DMS53 (cell line): ENCODE data around the gene PACRG.

ENCODE experiments used
- DNase-seq: peaks from one replicate; lab custom pipeline; 2025; lab: John Stamatoyannopoulos, UW

Gene PACRG

DNA sequence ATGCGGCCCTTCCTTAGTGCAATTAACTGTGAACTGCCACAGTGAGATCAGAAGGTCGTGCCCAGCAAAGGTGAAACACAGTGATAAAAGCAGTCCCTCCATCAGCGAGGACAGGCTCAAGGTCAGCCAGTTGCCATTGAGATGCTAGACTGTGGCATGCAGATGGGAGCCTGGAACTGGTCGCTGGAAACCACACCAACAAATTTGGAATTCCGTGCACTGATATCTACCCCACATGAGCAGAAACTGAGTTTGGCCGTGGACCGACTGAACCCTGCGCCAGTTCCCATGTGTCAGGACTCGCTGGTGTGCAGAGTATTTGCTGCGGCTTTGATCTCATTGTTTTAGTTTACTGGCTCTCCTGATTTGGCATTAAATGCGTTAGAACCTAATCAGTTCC lies 561.1 kb downstream of the PACRG start:
- DNase-seq, result no peak

DNA sequence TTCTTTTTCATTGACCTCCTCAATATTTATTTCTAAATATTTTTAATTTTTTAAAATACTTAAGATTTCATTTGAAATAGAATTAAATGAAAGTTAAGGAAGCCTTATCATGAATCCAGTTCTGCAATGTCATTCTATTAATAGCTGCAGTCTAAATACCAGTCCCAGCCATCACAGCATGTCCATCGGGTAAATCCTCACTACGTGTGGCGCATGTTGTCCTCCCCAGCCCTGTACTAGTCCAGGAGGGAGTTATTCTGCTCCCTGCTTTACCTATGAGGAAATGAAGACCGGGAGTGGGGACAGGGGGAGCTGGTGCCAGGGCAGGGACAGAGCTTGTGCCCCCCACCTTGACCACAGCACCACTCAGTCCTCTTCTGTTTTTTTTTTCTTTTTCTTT lies 561.7 kb downstream of the PACRG start:
- DNase-seq, result no peak

DNA sequence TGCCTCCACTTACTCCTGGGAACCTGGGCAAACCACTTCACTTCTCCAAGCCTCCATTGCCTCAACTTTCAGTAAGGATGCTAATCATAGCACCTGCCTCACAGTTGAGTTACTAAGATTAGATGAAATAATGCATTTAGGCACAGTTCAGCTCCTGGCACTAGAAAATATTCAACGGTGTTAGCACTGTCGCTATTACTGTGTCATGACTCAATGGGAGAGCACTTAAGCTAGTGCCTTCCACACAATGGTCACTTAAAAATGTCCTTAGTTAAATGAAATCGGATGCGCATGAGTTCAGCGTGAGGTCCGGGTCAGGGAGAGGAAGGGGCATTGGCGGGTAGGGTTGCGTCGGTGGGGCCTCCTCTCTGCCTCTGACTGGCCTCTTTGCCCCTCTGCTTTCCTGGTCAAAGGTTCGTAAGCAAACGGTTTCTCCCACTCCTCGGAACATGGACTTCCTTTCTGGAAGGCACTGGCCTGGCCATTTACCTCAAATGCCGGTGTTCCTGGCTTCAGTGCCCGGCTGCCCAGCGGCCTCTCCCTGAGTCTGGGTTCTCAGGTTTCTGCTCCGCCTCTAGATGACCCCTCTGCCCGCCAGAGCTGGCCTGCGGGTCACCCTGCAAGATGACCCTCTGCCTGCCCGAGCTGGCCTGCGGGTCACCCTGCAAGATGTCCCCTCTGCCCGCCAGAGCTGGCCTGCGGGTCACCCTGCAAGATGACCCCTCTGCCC lies 562.9 kb downstream of the PACRG start:
- no peak for DNase-seq

DNA sequence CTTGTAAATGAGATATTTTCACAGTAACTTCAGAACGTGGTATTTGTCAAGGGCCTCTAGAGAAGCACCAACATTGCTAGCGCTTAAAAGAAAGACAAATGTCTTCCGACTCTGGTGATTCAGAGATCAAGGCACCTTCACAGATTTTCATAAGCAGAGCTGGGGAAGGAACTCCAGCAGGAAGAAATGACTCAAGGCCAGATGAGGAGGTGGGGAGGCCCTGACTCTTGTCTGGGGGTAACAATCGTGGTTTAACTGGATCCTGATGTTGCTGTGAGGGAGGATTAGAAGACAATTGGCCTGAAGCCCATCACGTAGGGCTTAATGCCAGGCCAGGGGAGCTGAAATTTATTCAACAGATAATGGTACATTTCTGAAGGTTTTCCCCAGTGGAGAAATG lies 563.8 kb downstream of the PACRG start:
- no peak for DNase-seq

DNA sequence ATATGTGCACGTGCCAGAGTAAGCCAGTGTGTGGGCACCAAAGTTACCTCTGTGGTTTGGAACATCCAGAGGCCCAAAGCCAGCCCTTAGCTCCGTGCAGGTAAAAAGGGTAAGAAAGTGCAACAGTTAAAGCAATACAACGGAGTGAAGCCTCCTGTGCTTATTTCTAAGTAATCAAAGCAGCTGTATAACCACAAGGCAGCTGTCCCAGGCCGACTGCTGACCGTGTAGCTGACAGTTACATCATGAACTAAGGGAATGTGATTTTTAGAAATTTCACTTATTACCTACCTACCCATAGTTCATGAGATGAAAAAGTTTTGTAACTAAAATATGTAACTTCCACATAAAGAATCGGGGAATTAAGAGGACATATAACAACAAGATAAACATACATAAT lies 565.5 kb downstream of the PACRG start:
- no peak for DNase-seq

DNA sequence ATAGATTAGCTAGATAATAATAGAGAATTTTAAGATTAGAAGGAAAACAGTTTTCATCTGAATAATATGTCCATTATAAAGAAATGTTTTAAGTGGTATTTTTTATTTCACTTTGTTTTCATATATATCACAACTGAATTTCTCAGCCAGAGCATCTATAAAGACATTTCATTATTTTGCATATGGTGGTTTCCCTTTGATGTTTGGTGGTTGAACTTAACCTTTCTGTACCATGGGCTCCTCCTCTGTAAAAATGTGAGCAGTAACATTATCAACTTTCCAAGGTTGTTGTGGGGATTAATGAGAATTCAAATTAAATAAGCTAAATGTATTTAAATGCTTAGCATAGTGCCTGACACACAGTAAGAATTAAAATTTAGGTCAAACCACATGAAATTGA lies 567.0 kb downstream of the PACRG start:
- DNase-seq, result no peak

DNA sequence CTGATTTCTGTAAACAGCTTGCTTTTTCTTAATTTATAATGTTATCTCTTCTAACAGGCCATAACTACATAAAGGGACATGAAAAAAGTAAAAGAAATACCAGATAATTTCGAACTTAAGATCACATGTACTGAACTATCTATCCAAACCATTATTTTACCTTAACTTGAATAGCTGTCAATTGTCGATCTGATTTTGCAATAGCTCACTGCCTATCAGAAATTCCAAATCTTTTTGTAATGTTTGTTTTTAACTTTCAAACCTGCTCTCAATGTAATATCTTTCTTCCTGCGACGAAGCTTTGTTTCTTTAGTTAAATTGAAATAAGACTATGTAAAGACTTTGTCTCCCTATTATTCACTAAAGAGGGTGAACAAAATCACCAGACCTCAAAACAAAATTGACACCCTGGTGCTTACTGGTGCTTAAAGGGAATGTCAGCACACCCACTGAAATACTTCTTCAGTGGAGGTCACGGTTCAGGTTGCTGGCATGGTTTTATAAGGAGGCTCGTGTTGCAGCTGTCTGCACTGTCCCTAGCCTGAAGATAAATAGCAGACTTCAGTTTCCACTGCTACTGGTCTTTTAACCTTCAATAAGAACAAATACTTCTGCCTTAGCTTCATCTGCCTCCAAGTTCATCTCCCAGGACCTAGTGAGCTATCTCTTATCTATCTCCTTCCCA lies 569.2 kb downstream of the PACRG start:
- DNase-seq, result no peak

DNA sequence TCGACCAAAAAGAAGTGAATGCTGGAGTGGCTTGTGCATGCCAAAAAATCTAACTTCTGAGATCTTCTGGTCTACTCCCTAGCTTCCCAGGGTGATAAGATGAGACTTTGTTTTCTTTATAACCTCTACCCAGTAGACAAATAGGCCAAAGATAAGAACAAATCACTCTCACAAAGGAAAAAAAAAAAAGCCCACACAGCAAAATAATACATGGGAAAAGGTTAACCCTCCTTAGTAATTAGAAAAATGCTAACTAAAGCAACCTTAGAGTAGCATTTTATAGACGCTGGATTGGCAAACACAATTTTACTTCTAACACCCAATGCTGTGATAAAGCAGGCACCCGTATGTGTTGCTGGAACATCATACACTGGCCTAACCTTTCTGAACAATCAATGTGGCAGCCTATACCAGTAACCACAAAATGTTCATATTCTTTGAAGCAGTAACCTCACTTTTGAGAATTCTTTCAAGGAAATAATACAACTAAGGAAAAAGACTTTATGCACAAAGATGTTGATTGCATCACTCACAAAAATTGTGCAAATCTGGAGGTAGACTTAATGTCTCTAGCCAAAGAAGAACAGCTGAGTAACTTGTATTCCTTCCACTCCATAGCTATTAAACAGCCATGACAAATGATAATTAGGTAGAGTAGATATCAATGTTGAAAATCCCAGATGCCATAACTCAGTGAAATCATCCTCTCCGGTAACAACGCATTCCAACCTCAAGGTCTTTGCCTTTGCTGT lies 570.5 kb downstream of the PACRG start:
- no peak for DNase-seq

DNA sequence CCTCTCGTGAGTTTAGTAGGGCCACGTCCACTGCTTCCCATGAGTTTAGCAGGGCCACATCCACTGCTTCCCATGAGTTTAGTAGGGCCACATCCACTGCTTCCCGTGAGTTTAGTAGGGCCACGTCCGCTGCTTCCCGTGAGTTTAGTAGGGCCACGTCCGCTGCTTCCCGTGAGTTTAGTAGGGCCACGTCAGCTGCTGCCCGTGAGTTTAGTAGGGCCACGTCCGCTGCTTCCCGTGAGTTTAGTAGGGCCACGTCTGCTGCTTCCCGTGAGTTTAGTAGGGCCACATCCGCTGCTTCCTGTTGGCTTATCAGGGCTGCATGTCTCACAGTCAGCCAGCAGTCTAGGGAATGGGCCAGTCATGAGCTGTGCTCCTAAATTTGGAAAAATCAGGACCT lies 573.1 kb downstream of the PACRG start:
- DNase-seq, result no peak

DNA sequence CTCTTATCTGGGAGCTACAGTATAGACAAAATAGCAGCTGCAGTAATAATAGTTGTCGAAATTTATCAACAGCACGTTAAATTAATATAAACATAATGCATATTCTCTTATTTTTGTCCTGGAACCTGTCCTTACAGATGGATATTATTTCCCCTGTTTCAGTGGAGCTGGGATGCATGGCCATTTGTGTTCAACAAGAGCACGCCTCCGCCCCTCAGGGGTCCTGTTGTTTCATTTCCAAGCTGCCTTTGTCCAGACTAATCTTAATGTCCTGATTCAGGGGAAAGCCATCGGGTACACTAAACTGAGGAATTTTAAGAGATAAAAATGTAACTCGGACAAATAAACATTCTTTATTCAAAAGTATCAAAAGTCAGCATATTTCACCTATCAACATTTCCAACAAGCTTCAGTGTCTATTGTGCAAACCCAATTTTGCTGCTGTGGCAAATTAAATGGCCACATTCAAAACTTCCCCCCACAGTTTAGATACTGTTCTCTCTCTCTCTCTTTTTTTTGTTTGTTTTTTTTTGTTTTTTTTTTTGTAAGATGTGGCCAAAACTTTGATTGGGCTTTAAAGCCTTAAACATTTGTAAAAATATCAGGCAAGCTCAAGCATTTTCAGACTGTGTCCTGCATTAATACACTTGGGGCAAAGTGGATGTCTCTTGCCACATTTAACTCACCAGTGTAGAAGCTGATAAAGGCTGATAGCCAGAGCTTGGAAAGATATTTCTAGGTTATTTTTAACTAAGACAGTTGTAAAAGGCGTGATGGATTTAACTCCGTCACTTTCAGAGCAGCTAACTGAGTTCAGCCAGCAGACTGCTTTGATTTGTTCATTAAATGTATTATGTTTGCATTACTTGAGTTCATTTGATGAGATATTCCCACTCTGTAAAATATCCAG lies 574.2 kb downstream of the PACRG start:
- no peak for DNase-seq

DNA sequence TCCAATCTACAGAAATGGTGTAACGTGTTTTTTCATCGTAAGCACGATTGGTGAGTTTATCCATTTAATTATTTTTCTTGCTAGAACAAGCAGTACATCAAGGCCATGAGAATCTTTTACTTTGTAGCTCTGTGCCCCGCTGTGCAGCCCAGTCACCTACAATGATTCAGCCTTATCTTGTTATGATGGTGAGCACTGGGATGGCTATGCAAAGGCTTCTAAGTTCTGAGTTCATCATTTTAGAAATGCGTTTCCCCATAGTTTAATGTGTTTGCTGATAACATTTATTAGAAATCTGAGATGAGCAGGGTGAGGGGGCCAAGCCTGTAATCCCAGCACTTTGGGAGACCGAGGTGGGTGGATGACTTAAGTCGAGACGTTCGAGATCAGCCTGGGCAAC lies 575.0 kb downstream of the PACRG start:
- DNase-seq, result no peak

DNA sequence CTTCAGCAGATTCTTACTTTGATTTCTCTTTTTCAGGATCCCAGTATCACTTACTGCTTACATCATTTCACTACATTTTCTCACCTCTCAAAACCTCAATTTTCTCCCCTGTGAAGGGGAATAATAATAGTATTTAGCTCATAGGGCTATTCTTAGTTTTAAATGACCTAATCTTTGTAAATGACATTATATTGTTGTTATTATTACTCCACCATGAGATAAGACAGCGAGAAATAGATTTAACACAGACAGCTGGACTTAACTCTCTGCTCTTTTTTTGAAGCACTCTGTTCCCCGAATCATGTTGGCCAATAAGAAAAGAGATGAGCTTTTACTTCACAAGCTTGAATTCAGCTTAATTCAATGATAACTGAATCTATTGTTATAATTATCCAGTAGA lies 578.2 kb downstream of the PACRG start:
- no peak for DNase-seq

DNA sequence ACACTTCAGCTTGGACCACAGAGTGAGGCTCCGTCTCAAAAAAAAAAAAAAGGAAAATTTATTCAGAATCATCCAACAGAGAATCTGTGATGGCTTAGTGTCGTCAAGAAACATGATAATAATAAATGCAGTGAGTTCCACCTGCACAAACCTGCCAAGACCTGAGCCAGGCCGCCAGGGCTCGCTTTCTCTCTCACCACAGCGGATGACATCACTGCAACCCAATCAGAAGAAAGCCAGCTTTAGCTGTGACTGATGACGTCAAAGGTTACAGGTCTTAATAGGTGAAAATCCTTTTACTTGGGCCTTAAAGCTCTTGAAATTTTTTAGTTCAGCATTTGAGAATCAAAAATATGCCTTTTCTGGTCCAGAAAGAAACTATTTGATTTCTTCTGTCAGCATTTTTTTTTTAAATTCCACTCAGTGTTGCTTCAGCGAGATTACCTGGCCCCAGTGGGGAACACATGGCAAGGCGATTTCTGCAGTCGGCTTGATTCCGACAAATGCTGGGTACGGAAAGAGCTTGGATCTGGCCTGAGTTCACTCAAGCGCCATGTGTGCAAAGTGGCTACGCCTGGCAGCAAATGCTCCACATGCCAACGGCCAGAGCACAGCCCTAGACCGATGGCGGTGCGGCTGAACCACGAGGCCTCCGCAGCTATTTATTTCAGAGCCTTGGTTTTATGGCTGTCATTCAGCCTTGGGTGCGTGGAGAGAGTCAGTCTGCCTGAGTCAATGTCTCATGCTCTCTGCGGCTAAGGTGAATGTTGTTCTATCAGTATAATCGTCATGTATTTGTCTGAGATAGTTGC lies 581.1 kb downstream of the PACRG start:
- DNase-seq, result no peak

DNA sequence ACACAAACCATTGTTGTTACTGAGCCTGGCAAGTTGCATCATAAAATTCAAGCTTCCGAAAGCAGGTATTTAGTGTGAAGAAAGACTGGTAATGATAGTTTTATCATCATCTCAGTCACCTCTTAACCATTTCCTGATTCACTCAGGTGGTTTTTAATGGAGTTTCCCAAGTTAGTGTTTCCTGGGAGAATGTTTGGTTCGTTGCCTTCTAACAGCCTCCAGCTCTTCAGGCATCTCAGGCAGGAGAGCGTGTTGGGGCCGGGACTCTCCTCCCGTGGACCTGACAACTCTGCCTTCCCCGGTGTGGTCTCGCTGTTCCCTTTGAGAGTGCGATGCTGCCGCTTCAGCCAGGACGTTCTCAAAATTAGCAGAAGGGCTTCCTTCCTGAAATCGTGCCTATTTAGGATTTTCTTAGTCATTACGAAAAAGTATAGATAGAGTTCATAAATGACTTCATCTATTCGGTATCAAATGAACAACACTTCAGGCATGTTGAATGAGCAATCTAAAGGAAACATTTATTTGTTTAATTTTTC lies 581.8 kb downstream of the PACRG start:
- no peak for DNase-seq

DNA sequence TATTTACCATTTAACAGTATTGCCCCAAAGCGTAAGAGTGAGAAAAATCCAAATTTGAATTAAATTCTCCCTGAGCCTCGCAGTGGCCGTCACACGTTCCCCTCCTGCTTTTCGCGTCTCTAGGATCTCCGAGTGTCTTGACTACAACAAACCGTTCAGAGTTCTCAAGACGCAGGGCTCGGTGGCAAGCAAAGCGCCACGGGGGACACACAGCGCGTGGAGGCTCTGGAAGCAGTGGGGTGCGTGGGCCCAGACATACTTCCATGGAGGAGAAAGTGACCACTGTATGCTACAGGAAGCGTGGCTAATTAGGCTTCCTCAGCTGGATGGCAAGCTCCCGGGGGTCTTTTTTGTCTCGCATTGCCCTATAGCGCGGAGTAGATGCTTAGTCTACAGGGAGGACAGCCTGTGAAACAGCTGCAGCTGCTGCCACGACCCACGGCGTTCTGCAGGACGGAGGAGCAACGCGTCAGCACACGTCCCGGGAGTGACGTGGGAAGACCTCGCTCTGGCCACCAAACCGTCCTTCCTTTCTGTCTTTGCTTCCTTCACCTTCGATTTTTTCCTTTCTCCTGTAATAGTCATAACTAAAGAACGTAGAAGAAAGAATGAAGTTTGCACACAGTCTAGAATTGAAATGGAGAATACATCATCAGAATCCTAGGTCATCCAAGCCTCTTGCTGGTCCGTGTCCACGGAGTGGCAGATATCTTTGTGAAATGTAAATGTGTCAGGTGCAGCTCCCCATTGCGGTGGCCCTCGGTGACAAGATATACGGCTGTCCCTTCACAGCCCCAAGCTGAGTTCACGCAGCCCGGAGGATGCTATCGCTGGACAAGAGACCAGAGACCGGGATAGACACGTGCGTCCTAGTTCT lies 582.6 kb downstream of the PACRG start:
- no peak for DNase-seq

DNA sequence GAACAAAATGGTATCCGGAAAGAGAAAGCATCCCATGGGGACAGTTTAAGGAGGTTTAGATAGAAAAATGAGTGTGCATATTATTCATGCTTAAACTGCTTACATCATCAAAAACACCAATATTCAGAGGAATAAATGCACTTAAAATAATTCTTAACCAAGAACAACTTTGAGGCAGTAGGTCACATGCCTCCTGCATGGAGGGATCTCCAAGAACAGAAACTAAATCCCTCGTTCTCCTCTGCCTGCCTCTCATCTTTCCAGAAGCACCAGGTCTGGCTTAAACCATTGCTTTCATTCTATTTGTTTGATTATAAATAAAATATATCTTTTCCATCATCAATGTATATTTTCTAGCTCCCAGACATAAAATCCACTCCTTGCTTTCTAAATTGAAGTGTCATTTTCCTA lies 583.2 kb downstream of the PACRG start:
- no peak for DNase-seq

DNA sequence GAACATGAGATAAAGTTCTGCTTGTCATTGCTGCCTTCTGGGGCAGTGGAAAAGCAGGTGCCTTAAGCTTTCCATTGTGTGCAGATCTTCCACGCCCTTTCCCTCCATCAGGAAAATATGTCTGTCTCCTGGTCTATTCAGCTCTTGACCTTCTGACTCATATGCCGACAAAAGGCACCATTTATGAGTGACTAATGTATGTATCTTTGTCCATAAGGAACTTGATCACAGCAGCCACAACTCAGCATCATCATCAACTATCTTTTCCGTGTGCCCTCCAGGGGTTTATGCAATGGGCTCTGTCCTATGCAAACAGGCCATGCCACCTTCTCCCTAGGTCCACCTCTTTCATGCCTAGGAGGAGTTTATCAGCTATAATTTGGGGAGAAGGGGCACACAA lies 584.1 kb downstream of the PACRG start:
- DNase-seq, result peak; percentile 67

DNA sequence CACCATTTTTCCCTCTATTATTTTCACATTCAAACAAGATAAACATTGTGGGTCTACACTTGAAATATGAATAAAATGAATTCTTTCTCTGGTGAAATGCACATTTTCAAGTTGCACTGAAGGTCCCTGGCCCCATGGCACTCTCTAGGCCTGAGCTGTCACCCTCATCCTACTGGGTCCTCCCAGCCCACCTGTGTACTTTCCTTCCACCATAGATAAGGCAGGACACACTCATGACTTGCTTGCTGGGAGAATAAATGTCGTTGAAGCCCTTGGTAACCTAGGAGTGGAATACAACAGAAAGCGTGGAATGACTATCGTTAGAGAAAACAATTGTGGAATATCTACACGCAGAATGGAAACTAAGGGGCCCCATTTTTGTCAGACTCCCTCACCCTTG lies 585.8 kb downstream of the PACRG start:
- DNase-seq, result no peak

DNA sequence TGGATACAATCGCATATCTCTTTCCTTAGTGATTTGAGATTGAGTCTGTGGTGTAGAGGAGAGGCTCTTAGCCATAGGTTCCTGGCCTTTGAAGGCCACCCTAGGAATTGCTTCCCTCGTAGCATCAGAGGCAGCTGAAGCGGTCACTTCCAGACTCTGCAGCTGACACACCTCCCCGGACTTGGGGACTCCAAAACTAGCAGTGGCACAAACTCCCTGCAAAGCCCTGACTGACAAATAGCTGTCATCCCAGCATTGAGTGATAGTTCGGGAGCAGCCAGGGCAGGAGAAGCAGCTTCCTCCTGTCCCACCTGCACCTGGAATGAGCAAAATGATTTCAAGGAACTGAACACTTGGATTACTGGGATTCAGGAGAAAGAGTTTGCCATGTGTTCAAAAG lies 586.2 kb downstream of the PACRG start:
- DNase-seq, result no peak
